Psoas muscle (tissue), 8 donors: ENCODE results near the gene SRMS. TPM values are rescaled to one million over a fixed set of nuclear protein-coding genes. Genes with fewer than 3 reads are reported as not detected.

Experiments
- ATAC-seq, 4 donors: fragments of 200-7000 bp; cut with Tn5 transposase; one replicate each; pipeline ENCODE4 v1.9.1; 2020; ENCODE audit warnings: moderate library complexity in 3 of 4, mild to moderate bottlenecking in 2 of 4
- DNase-seq, 2 donors: peaks; one replicate each; pipeline ENCODE4 v3.0.0-alpha.2; 2020
- H3K27ac ChIP-seq: fragments of 200-600 bp; one replicate; pipeline ENCODE4 v1.8.0; 2022
- H3K27me3 ChIP-seq, 3 donors: fragments of 200-600 bp in 1 of 3; one replicate each; pipeline versions ENCODE4 v1.6.1 to v1.8.0; 2013 to 2022; ENCODE audit warnings: low read length in 2 of 3, mild to moderate bottlenecking in 2 of 3, moderate library complexity in 1 of 3; ENCODE audit not compliant: insufficient read depth in 3 of 3
- H3K36me3 ChIP-seq, 2 donors: fragments of 200-600 bp in 1 of 2; one replicate each; pipeline versions ENCODE4 v1.6.1 to v1.8.0; 2013 to 2022; ENCODE audit warnings: low read depth in 1 of 2, mild to moderate bottlenecking in 1 of 2, moderate library complexity in 1 of 2; ENCODE audit not compliant: insufficient read depth in 1 of 2
- H3K4me1 ChIP-seq: fragments of 200-600 bp; one replicate; pipeline ENCODE4 v1.8.0; 2022
- H3K4me3 ChIP-seq: fragments of 200-600 bp; one replicate; pipeline ENCODE4 v1.8.0; 2022; ENCODE audit warnings: mild to moderate bottlenecking
- H3K9me3 ChIP-seq: fragments of 200-600 bp; one replicate; pipeline ENCODE4 v1.8.0; 2022
- CTCF ChIP-seq: fragments of 200-600 bp; IDR thresholded peaks from one replicate; pipeline ENCODE4 v1.8.0; 2022; ENCODE audit warnings: antibody characterized with exemption
- WGBS, 3 donors: extraction: QIAGEN DNeasy Blood & Tissue Kit; methylation state at CpG; one replicate each; pipeline versions ENCODE4 v1.1.6 to v1.1.7; 2013; 5-methylcytosine and 5-hydroxymethylcytosine counted together
- intact Hi-C, 2 donors: fragments of 100-400 bp; cut with DNase I; formaldehyde crosslinking; loops; one replicate each; pipeline versions ENCODE4 v1.11.0 to v1.14.2; 2022
- polyA plus RNA-seq, 3 donors: library from polyadenylated mRNA; stranded (reverse); fragments of 200-250 nt; gene quantifications; one replicate each; pipeline ENCODE4 v1.2.3, GENCODE V29; 2013
- total RNA-seq, 4 donors: library from RNA; stranded (reverse); fragmentation: NEBNext Ultra II Directional in 2 of 4; extraction: Animal tissue kit (Norgen Biotek cat#: 25700) in 2 of 4; gene quantifications; one replicate each; pipeline versions ENCODE4 v1.2.1 to v1.2.4, GENCODE V29; 2021 to 2023
- donor health status: healthy with polysubstance abuse.
- donor health status: DM: no; HTN: no; CAD: no; lungs with moderate emphysema.
- donor health status: Bipolar disorder and iron deficiency.
- donor health status: healthy.
- donor health status: DM: yes; HTN: yes; CAD: no.
- donor health status: DM: no; HTN: no; CAD: no.
- donor health status: DM: no; HTN: no; CAD: no.
- donor health status: DM: yes; HTN: yes; CAD: no.

Gene SRMS
- total and polyA plus RNA-seq, 7 donors = not detected

- WGBS, 3 donors = 48 to 52% (median 50%) methylated on average over 3 of the region's 3 CpGs
- Histone ChIP-seq H3K27me3 (peaks cover 0 to 13% (median 3%) of the 10 kb centered on the region in 3 donors), H3K36me3 (peaks cover 0 to 10% of the 10 kb centered on the region in 2 donors), H3K4me3 (no peak overlapping the region), H3K9me3 (no peaks in the 10 kb centered on the region), H3K4me1 (peaks cover 14% of the 10 kb centered on the region), H3K27ac (no peak overlapping the region)
- no peak for DNase-seq
- intact Hi-C loops = no loop called here
- no peak for TF ChIP-seq CTCF
- ATAC-seq = no peak
Observed at GRCh38 chr20:63525185-63525584, 22.4 kb downstream of the SRMS start.

DNA sequence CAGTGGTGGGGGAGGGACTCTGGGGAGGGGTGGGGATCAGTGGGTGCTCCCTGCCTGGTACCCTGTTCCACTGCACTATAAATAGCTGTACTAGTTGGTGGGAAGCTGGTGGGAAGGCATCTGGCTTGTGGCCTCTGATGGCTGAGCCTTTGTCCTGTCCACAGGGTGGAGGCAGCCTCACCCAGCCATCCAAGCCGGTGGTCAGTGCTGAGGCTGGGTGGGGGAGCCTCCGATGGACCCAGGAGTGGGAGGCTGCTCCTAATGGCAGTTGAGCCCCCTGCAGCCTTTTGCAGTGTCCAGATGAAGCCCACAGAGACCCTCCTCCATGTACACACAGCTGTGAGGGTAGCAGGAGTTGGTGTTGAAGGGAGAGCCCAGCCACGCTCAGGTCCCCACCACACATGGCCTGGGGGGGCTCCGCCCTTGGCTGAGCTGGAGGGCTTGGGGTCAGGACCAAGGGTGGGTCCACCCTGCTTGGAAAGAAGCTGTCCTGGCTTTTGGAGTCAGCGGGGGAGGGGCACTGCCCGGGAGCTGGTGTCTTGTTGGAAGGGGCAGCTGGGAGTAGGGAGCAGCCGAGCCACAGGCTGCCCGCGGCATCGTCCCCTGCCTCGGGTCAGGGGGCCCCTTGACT lies 24.5 kb downstream of the SRMS start:
- DNase-seq (peak; percentile 23 to 46), ATAC-seq (no peak)
- Histone ChIP-seq H3K4me1 (peaks cover 19% of the 10 kb centered on the region), H3K9me3 (no peaks in the 10 kb centered on the region), H3K27ac (no peak overlapping the region), H3K36me3 (peaks cover 0 to 10% of the 10 kb centered on the region in 2 donors), H3K4me3 (no peak overlapping the region), H3K27me3 (no peaks in the 10 kb centered on the region)
- TF ChIP-seq CTCF = no peak
- WGBS, 3 donors = 92 to 100% (median 96%) methylated on average over 11 of the region's 11 CpGs
- intact Hi-C loops = no loop called here

GRCh38 chr20:63522091-63522868 lies 25.3 kb downstream of the SRMS start:
- WGBS, 3 donors = 65 to 77% (median 73%) methylated on average over 12 to 13 of the region's 13 CpGs
- peak in 1 of 2 donors; percentile 53 for DNase-seq
- intact Hi-C loops = no loop called here

GRCh38 chr20:63521602-63522001 lies 25.9 kb downstream of the SRMS start:
- WGBS, 3 donors = 46 to 49% (median 49%) methylated on average over 18 to 23 of the region's 23 CpGs
- H3K4me1 ChIP-seq = peaks cover 19% of the 10 kb centered on the region
- DNase-seq (peak; percentile 20 to 59), ATAC-seq (no peak)
- H3K9me3 ChIP-seq = no peaks in the 10 kb centered on the region
- H3K36me3 ChIP-seq = peaks cover 0 to 18% of the 10 kb centered on the region in 2 donors
- H3K27ac ChIP-seq = no peak overlapping the region
- H3K27me3 ChIP-seq = no peaks in the 10 kb centered on the region
- intact Hi-C loops = loop anchor here in 1 of 2 donors (2.0 kb wide), 1 partner anchor 25 kb away; no protein-coding TSS in a partner anchor
- no peak for TF ChIP-seq CTCF
- peak overlapping the region; percentile 80 for H3K4me3 ChIP-seq

More at GRCh38 chr20:63522091-63522868, 25.3 kb downstream of the SRMS start:
- Histone ChIP-seq H3K4me3 (no peak overlapping the region), H3K27me3 (no peaks in the 10 kb centered on the region), H3K27ac (no peak overlapping the region), H3K4me1 (peaks cover 19% of the 10 kb centered on the region), H3K36me3 (peaks cover 0 to 12% of the 10 kb centered on the region in 2 donors), H3K9me3 (no peaks in the 10 kb centered on the region)
- no peak for TF ChIP-seq CTCF
- no peak for ATAC-seq
